Esophagus squamous epithelium (tissue), 4 donors: ENCODE results near the gene CELF3.

Experiments used
- CTCF ChIP-seq, 6 experiments: fragments of 450-650 bp in 4 of 6; fragments of 200-600 bp in 2 of 6; sonication (generic) in 2 of 6; IDR thresholded peaks; one replicate each; pipeline ENCODE4 v1.5.1; 2016 to 2019; ENCODE audit warnings: antibody characterized with exemption in 6 of 6, mild to moderate bottlenecking in 4 of 6, moderate library complexity in 4 of 6
- POLR2A ChIP-seq, 4 donors: fragments of 450-650 bp; IDR thresholded peaks; one replicate each; pipeline ENCODE4 v1.6.1; 2017; ENCODE audit warnings: antibody characterized with exemption in 4 of 4, mild to moderate bottlenecking in 4 of 4, moderate library complexity in 3 of 4

GRCh38 chr1:151705146-151705545 lies 11.5 kb downstream of the CELF3 start:
- no peak for TF ChIP-seq CTCF (IDR thresholded peaks at IDR 0.05)
- no peak for TF ChIP-seq POLR2A (IDR thresholded peaks at IDR 0.05)
